ENCODE measurements around the gene ANTXRL. TPM values are rescaled to one million over a fixed set of nuclear protein-coding genes. Genes with fewer than 3 reads are reported as not detected.

Gene ANTXRL
- polyA plus RNA-seq (2011; rRNA removed) (not detected in 2 replicates), polyA minus RNA-seq (2011; rRNA and poly(A)+ RNA removed) (not detected in 2 replicates)

- Histone ChIP-seq H3K36me3 (ENCODE audit: control insufficient read depth, insufficient read depth, low read length) (no peaks in the 10 kb centered on the region), H3K4me3 (ENCODE audit: low read depth, low read length) (no peak within 1 kb of the TSS), H3K27me3 (ENCODE audit: control insufficient read depth, insufficient read depth, low read length) (no peaks in the 10 kb centered on the region)
- CTCF ChIA-PET, result no interaction called here
- DNase-seq (ENCODE audit: low read depth), result no peak
- POLR2A ChIA-PET, result no interaction called here
- no peak for TF ChIP-seq CTCF (IDR thresholded peaks at IDR 0.05; ENCODE audit: insufficient read depth, low read depth, low read length)
Observed at GRCh38 chr10:46286991-46287693, at the start of gene ANTXRL. Gene ANTXRL, plus strand, starts transcription at chr10:46286997. Its CDS starts 266 bp downstream, at chr10:46287263.

- POLR2A ChIA-PET, result no interaction called here
- H3K36me3 ChIP-seq (ENCODE audit: control insufficient read depth, insufficient read depth, low read length), result no peaks in the 10 kb centered on the region
- no peak for DNase-seq (ENCODE audit: low read depth)
- no peak overlapping the region for H3K4me3 ChIP-seq (ENCODE audit: low read depth, low read length)
- peaks cover 1% of the 10 kb centered on the region; the same call in 1 of the 2 replicates for H3K27me3 ChIP-seq (ENCODE audit: control insufficient read depth, insufficient read depth, low read length)
- CTCF ChIA-PET, result interaction anchor here (1.3 to 1.9 kb wide), 2 partner anchors 9 to 10 kb away, joined by 3 to 8 read pairs; no protein-coding TSS in a partner anchor
- TF ChIP-seq CTCF (IDR thresholded peaks at IDR 0.05; ENCODE audit: insufficient read depth, low read depth, low read length), result no peak
Observed at GRCh38 chr10:46237815-46238510, 48.8 kb upstream of the ANTXRL start.

- POLR2A ChIA-PET, result no interaction called here
- H3K36me3 ChIP-seq (ENCODE audit: control insufficient read depth, insufficient read depth, low read length), result no peaks in the 10 kb centered on the region
- peaks cover 1% of the 10 kb centered on the region; the same call in 1 of the 2 replicates for H3K27me3 ChIP-seq (ENCODE audit: control insufficient read depth, insufficient read depth, low read length)
- CTCF ChIA-PET, result interaction anchor here (0.9 to 1.9 kb wide), 3 partner anchors 8 to 12 kb away, joined by 3 to 7 read pairs (median 3); no protein-coding TSS in a partner anchor
- H3K4me3 ChIP-seq (ENCODE audit: low read depth, low read length), result no peak overlapping the region
- TF ChIP-seq CTCF (IDR thresholded peaks at IDR 0.05; ENCODE audit: insufficient read depth, low read depth, low read length), result no peak
- DNase-seq (ENCODE audit: low read depth), result no peak
Observed at GRCh38 chr10:46239247-46239646, 47.5 kb upstream of the ANTXRL start.

GRCh38 chr10:46239993-46240683, 46.7 kb upstream of the ANTXRL start:
- no peak for DNase-seq (ENCODE audit: low read depth)
- no peak for TF ChIP-seq CTCF (IDR thresholded peaks at IDR 0.05; ENCODE audit: insufficient read depth, low read depth, low read length)
- peaks cover 1% of the 10 kb centered on the region; the same call in 1 of the 2 replicates for H3K27me3 ChIP-seq (ENCODE audit: control insufficient read depth, insufficient read depth, low read length)
- CTCF ChIA-PET, result interaction anchor here (0.9 to 1.9 kb wide), 2 partner anchors 10 to 12 kb away, joined by 3 to 7 read pairs; no protein-coding TSS in a partner anchor
- no peak overlapping the region for H3K4me3 ChIP-seq (ENCODE audit: low read depth, low read length)
- H3K36me3 ChIP-seq (ENCODE audit: control insufficient read depth, insufficient read depth, low read length), result no peaks in the 10 kb centered on the region
- POLR2A ChIA-PET, result no interaction called here

Measured in BJ (cell line).